HG03565 (cell line): Measurements from ENCODE around the gene HOXB4.

Source experiments
- ATAC-seq: cut with Tn5 transposase; IDR thresholded peaks from one replicate; pipeline ENCODE4 v1.9.1; 2021; ENCODE audit warnings: mild to moderate bottlenecking, moderate library complexity; ENCODE audit not compliant: unreplicated experiment

The HOXB4 gene

DNA sequence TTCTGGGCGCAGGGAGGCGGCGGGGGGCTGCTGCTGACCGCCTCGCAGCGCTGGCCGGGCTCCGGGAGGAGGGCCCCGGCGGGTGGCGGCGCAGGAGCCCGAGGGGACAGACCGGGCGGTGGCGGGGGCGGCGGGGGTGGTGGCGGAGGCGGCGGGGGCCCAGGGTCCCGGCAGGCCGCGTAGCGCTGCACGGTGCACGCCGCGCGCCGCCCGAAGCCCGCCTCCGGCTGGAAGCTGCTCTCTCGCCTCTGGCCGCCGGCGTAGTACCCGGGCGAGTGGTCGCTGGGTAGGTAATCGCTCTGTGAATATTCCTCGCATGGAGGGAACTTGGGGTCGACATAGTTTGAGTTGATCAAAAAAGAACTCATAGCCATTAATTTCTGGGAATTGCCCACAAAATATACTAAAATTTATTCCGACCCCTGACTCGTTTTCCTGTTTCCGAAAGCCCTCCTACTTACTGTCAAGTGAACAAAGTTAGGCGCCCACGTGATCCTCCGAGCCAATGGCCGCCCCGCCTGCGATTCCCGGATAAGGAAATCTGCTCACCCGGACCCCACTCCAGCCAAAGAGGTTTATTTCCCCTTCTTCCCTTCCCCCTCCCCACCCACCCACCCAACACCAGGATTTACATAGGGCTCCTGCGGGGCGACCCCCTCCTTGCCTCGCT is at the start of gene HOXB4:
Gene HOXB4, minus strand, starts transcription at position 405 of the 670 bp plus-strand sequence. Its CDS starts 31 bp downstream, at position 374.
- no peak for ATAC-seq

DNA sequence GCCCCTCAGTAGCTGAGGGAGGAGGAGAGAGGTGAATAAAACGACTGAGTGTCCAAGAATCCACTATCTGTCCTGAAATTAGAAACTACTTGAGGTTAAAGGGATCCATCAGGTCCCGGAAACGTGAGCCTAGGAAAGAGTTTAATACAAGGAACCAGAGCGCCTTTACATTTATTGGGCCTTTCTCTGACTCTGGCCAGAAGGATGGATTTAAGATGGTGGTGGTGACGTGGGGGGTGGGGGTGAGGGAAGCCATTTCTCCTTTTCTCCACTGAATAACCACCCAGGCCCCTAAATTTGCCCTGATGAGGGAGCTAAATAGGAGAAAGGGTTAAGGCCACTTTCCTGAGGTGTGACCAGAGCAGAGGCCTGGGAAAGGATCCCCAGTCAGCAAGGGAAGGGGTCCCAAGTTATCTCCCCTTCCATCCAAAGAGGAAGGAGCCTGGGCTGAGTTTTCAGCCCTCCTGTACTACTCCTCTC is 49.0 kb upstream of the HOXB4 start:
- ATAC-seq, result no peak

DNA sequence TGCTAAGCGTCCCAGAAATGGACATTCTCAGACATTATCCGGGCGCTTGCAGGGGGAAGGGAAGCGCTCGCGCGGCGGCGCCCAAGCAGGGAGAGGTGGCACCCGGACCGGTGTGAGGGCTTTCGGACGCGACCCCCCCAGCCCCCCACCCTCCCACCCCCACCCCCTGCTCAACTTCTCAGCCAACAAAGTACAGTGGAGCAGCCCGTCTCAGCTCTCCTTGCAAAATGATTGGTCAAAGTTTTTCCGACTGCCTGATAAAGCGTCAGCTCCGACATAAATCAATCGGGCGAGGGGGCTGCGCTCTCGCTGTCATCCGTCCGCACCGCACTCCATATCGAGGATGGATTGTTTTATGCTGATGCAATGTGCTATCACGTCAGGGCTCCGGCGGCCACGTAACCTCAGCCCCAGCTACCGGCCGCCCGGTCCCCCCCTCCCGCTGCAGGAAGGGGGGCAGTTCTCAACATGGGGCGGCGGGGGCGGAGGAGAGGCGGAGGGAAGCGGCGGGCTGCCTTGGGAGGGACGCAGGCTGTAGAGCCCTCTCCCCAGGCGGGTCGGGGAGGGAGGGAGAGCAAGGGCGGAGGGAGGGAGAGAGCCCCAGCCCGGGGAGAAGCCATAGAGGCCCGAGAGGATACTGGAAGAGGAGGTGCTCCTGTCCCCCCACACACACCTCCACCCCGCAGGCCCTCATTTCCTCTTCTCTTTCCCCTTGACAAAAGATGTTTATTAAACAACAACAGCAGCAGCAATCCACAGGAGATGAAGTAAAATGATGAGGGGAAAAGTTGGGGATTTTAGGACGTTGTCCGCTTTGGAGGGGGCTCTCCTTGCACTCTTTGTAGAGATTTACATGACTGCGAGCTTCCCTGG is 48.3 kb upstream of the HOXB4 start, which contains the start of gene HOXB9:
Gene HOXB9, minus strand, starts transcription at position 114 of the 873 bp plus-strand sequence. Its CDS starts 89 bp downstream, at position 25.
- ATAC-seq, result no peak

DNA sequence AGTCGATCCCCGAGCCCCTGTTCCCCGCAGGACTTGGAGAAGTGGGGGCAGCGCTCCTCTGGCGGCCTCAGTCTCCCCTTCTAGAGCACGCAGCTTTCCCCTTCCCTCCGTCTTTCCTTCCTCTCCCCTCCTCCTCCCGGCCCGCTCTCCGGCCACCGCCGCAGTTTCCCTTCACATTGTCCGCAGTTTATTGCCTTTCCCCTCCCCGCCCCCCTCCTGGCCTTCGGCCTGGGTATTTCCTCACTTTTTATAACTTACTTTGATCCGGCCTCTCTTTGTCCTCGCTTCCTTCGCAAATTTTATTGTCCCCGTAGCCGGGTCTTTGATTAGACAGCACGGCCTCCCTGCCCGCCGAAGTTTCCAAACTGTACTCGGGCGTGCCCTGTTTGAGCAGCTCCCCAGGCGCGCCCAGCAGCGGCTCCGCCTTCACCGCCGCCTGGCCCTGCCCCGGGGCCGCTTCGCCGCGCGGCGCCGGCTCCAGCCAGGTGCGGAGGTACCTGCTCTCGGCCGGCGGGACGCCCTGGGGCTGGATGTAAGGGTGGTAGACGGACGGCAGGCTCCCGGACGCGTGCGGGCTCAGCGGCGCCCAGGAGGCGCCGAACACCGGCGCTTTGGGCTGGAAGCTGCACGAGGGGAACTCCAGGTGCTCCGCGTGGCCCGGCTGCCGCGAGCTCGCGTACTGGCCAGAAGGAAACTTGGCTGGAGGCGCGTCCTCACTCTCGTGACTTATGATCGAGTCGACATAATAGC is 47.5 kb upstream of the HOXB4 start:
- ATAC-seq, result no peak

DNA sequence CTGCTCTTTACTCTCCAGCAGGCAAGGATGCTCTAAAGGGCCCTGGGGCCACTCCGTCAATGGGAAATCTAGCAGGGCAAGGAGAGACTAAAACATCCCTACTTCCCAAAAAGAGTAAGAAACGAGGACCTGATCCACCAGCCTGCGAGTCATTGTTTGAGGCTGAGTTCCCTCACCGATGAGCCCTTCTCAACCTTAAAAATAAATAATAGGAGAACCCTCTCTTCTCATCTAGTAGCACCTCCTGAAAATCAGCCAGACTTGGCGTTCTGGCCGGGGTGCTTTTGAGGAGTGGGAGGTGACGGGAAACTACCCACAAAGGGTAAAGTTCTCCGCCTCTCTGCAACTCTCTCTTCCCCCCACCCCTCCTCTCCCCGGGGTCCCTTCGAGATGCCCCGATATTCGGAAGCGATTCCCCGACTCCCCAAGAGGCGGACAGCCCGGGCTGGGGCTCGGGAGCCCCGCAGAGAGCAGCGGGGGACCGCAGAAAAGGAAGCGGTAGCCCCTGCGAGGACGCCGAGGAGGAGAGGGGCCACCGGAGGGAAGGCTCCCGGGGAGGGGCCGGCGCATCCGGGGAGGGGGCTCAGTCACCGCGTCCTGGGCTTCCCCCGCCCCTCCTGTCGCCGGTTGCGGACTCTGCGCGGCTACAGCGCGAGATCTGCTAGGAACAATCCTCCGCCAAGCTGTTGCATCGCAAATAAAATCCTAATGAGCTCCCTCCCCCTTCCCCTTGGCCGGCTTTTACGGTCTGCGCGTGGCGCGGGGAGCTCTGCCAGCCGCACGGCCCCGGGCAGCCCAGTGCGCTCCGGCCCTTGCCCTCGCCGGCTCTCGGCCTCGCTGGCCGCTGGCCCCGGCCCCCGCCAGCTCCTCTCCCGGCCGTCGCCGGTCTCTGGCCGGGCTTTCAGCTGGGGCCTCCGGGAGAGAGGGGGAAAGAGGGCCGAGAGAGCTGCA is 46.7 kb upstream of the HOXB4 start:
- no peak for ATAC-seq

DNA sequence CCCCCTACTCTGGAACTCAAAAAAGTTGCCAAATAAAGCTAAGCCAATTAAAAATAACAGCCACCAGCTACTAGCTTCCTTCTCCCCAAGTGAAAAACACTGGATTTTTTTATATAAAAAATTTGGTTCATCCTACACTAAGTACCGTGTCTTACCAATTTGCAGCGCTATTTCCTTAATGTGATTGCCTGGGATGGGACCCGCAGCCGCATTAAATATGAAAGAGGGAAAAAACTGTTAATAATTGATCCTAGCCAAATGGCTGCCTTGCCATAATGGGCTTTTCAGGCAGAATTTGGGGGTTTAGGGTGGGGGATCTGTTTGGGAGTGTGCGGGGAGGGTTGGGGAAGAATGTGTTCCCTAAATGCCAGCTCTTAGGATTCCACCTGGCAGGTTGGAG is 46.0 kb upstream of the HOXB4 start:
- no peak for ATAC-seq

DNA sequence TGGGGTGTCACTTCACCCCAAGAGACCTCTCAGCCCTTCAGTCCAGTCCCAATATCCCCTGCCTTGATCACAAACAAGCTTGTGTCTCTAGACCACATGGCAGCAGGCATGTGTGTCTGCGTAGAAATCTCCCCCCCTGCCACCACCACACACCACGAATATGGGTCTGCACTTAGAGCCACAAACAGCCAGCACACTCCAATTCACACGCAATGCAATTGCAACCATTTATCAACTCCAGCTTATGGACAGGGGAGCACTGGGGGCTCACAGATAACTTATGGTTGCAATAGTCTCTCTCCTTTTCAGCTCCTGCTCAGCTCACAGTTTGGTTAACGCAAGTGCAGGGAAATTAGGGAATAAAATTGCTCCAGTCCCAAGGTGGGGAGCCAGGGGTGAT is 45.4 kb upstream of the HOXB4 start:
- no peak for ATAC-seq

DNA sequence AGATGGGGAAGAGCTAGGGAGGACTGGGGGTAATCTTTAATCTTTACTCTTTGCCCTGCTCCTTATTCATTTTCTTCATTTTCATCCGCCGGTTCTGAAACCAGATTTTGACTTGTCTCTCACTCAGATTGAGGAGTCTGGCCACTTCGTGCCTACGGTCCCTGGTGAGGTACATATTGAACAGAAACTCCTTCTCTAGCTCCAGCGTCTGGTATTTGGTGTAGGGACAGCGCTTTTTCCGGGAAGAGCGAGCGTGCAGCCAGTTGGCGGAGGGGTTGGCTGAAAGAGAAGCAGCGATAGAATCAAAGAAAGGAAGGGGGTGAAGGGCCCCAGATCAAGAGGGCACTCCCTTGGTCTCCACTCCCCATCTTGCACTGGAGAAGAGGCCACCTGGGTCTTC is 44.7 kb upstream of the HOXB4 start:
- ATAC-seq, result no peak

DNA sequence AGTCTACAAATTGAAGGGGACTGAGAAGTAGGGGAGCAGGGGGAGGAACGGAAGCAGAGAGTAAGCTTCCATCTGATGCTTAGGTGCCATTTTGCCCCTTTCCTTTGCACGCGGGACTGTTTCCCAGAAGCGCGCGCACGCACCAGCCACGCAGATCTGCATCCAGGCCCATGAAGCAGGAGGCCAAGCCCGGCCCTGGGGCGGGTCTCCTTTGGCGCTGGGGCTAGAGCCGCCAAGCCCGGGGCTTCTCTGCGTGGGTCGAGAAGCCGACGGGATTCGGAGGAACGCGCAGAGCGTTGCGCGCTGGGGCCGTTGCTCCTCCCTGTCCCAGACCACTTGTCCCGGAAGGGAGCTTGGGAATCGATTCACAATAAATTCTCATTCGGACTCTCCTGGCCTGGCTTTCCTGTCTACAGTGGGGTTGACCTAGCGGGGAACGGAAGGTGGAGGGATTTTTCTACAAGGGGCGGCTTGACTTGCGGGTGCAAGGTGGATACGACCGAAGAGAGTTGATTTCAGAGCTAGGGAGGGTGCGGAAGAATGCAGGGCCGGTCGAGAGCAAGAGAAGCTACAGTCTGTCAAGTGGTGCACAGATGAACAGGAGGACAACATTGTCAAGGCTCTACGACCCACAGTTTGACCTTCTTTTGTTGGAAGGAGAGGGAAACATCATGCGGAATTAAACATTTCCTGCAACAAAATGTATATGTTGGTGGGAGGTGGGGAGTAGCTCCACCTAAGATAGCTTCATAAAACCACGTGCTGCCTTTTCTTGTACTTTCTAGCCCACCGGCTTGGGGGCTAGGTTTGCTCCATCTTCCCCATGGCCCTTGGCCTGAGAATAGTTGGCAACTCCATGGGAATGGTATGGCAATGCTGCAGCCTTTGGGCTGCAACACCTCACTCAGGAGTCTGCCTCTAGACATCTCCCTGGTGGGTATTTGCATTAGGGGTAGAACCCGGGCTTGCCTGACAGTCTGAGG is 43.6 kb upstream of the HOXB4 start:
- ATAC-seq, result no peak

DNA sequence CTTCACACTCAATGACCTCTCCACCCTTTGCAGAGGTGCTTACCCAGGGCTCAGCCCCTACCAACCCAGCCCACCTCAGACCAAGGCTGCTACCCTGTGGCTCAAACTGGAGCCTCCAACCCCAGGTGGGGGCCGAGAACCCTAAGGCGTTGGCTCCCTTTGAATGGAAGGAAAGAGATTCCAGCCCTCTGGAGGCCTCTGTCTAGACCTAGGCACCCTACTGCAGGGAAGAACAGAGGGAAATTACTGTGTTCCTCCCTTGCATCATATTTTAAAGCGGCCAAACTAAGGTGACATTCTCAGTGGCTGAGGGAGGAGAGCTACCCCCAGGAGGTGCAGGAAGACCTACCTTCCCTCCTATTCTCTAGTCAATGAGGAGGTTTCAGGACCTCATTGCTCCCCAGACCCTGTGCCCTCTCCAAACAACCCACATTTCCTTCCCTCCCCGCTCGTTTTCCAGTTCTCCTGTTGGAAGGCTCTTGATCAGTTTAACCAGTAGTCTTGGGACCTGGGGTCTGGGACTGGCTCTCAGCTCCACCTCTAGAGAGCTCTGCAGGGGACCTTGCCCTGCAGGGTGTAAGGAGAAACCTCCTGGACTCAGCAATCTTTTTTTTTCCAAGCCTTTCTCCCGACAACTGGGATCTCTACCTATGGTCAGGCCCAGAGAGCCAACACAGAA is 42.5 kb upstream of the HOXB4 start:
- no peak for ATAC-seq

DNA sequence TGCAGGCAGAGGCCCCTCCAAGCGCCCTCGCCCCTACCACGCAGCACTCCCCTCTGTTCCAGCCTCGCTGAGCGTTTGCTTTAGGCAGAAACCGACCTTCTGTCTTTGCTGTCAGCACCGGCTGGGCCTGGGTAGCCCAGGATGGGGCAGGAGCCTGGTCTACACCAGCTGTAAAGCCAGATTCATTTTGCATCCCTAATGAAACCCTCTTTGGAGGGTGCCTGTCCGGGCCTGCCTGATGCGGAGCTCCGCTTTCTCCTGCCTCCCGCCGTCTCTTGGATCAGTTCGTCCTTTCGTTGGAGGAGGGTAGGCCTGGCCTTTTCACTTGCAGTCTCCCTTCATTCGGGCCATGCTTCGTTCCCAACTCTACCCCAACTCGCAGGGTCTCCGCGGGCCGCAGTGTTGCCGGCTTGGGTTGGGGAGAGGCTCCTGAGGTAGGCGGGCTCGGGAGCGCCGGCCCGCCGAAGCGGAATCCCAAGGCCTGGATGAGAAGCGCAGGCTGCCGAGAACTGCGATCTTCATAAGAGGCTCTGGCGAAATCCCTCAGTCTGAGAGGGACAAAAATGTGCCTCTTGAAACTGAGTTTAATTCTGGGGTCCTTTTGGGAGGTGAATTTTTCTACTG is 41.8 kb upstream of the HOXB4 start:
- ATAC-seq, result no peak

DNA sequence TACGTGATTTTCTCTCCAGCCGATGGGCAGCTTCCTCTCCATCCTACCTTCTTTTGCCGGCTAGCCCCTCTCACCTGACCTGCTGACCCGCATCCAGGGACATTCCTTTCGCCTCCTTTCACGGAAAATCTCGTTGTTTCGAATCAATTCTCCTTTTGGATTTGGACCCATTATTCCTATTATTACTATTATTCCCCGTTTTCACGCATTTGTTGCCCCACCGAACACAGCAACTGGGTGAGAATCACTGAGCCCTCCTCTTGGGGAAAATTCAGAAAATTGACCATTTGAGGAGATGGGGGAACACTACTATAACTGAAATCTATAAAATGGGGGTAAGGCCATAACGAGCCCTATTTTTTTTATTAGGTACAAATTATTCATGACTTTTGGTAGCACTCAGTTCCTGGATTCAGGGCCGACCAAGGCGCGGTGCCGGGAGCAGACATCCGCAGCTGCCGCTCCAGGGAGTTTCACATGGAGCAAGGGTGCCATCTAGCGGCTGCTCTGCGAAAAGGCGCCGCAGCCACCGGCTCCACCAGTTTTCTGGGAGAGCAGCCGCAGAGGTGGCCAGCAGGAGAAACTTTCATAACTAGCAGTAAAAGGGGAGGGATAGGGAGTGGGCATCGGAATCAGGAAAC is 40.2 kb upstream of the HOXB4 start:
- ATAC-seq, result no peak

DNA sequence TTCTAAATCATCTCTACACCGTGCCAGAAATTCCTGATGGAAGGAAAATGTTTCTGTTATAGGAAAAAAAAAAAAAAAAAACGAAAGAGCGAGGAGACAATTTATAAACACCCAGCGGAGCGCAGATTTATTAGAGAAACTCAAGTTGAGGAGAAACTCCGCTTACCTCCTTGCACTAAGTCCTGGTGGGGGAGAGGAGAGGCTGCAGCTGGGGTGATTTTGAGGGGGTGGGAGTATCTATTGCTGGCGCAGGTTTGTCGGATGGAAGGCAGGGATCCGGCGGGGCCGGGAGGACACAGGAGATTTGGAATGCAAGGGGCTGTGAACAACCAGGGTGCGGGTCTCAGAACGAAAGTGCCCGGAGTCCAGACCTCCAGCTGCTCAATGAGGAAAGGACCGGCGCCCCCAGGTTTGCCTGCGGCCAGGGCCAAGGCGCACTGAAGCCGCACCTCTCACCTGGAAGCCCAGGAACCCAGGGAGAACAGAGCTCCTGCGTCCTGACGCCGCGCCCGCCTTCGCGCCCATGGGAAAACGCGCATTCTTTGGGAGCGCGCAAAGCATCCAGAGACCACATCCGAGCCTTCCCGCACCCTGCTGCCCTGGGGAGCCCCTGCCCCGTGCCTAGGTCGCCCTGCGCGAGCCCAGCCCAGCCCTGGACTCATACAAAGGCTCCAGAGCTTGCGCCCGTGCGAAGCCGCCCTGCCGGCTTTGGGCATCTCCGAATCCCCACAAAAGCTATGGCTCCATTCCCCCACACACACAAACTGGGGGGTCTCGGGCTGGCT is 39.5 kb upstream of the HOXB4 start:
- ATAC-seq, result no peak

DNA sequence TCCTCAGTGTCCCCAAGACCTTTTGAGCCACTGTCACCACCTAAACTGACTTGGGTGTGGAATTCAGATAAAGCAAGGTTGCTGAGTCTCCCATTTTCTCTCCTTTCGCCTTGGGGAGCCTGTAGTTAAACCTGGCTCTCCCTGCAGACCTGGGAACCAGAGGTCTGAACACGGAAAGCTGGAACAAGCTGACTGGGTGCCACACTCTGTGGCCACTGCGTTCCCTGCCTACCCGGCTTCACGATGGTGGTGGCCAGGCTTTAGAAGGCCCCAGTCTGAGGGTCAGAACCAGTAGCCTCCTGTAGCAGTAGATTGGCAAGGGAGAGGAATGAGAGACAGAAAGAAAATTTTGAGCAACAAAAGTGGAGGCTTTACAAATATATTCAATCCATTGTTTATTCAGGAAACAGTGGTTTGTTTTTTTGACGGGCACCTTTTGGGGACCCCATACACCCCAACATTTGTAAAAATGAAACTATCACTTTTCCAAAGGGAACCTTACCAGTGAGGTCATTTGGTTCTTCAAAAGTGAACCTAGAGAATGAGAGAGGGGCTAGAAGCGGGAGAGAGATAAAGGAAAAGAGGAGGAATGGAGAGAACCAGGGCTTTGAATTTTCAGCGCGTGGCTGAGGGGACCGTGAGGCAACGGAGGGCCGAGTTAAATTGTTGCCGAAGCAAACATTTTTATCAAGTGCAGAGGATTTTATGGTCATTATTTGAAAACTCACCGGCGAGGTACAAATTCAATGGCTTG is 38.7 kb upstream of the HOXB4 start:
- ATAC-seq, result no peak

DNA sequence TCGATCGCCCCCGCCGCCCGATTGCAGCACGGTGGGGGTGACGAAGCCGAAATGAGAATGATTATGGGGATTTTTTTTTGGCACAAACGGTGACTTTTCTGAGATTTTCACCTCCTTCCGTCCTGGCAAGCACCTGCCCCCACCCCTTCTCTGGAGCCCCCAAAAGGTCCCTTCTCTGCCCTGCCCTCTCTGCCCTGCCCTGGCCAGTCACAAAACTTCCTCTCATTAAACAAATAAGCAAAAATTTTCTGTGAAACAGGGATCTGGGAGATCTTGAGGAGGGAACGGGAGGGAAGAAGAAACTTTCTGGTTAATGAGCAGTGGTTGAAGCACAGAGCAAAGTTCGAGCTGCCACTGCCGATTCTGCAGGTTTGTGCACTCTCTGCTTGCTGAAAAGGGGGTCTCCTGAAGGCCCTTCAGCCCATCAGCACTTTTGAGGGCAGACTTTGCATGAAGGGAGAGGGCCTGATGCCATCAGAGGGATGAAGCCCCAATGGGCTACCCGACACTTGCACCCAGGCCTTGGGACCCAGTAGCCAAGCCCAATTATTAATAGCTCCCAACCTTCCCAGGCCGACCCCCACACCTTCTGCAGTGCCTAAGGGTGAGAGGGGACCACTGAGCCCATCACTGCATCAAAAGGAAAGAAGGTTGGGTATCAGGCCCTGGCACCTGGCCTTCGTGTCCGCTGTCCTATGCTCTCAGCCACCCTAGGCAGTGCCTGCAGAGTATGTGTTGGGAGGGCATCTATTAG is 38.0 kb upstream of the HOXB4 start:
- no peak for ATAC-seq
